ENCODE data around the gene GLOD5.

The GLOD5 gene

DNA sequence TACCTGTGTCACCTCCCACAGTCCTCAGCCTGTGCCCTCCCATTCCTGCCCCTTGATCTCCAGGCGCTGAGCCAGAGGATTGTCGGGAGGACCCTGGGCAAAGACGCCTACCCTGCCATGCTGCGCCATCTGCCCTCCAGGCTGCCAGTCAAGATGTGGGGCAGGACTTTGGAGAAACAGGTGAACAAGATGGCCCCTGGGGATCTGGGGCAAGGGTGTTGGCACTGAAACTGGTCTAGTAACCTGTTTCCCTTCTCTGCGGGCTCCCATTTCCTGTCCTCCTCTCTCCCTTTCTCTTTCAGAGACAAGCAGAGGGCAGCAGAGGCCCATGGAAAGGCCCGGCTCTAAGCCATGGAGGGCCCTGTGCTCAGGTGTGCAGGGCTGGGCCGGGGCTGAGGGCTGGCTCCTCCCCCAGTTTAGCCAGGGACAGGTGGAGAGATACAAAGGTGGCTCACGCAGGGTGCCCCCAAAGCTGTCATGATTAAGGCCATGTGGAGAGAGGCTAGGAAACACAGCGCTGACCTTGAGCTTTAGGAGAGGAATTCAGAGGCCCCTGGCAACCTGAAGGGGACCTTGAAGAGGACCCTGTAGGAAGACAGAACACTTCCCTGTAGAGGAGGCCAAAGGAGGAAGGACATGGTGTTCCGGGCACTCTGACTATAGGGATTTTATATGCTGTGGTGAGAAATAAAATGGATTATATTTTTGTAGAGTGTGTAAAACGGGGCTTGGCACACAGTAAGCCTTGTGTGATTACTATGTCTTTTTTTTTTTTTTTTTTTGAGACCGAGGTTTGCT lies at the start of gene GLOD5:
Gene GLOD5, plus strand, starts transcription at position 74 of the 798 bp plus-strand sequence. Its CDS starts 44 bp downstream, at position 118.
- DNase-seq (ENCODE audit: low read depth in 2 of 2), result no peak

DNA sequence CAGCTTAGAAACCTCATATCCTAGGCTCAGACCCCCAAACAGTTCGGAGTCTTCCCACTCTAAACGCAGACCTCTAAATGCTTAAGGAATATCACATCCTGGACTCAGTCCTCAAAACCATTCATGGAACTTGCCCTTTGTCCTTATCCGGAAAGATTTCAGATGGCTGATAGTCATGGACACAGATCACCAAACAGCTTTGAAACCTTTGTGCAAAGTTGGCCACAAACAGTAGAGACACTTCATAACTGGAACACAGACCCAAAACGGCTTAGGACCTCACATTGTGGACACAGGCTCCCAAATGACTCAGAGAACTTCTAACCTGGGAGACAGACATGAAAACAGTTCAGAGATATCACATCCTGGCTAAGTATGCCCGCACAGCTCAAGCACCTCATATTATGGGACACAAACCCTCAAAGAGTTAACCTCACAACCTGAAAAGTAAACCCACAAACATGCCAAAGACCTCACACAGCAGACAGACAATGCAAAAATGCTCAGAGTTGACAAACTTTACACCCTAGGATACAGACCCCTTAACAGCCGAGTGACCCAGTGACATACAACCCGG lies 49.5 kb upstream of the GLOD5 start:
- no peak for DNase-seq (ENCODE audit: low read depth in 2 of 2)

DNA sequence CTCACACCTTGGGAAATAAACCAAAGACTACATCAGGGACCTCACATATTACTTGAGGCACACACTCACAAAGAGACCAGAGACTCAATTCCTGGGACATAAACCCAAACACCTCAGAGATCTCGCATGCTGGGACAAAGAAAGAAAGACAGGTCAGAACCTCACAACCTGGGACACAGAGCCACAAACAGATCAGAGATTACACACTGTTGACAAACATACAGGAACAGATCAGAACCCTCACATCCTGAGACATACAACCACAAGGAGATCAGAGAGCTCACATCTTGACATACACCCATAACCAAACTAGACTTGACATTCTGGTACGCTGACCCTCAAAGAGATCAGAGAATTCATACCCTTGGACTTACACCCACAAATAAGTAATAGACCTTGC lies 47.7 kb upstream of the GLOD5 start:
- DNase-seq (ENCODE audit: low read depth in 2 of 2), result no peak

DNA sequence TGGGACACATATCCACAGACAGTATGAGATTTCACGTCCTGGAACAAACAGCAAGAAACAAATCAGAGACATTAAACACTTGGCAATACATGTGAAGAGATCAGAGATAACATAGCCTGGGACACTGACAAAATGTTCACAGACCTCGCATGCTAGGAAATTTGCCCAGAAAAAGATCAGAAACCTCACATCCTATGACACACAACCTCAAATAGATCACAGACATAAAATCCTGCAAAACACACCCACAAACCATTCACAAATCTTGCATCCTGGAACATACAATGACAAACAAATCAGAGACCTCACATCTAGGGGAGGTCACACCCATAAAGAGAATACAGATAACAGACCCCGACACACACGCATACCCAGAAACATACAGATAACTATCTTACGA lies 47.0 kb upstream of the GLOD5 start:
- DNase-seq (ENCODE audit: low read depth in 2 of 2), result no peak

DNA sequence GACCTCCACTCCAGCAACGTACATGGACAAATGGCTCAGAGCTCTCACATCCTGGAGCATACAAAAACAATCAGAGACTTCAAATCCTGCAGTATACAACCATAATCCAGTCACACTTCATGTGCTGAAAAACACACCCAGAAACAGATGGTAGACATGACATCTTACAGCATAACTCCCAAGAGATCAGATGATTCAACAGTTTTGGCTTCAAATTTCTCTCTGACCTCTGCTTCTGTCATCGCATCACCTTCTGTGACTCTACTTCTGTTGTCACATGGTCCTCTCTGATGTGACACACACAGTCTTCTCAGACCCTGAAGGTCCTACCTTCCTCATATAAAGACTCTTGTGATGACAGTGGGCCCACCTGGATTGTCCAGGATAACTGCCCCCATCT lies 46.5 kb upstream of the GLOD5 start:
- DNase-seq (ENCODE audit: low read depth in 2 of 2), result peak in 1 of 2 experiments; percentile 8

DNA sequence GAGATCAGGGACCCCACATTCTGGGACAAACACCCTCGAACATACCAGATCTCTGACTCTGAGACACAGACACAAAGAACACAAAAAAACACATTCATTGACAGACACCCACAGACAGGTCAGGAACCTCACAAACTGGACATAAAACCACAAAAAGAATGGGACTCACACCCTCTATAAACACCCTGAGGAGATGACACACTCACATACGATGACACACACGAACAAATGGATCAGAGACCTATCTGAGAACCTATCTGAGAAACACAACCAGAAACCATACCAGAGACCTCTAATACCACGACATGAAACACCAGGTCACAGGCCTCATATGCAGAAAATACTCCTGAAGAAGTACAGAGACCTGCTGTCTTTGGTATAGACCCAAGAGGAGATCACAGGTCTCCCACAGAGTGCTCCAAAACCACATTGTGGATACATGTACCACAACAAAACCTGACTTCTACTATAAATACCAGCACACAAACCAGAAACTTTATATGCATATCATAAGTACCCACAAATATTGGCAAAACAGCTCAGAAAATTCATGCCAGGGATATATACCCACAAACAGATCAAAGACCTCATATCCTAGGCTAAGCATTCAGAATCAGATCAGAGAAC lies 45.6 kb upstream of the GLOD5 start:
- no peak for DNase-seq (ENCODE audit: low read depth in 2 of 2)

DNA sequence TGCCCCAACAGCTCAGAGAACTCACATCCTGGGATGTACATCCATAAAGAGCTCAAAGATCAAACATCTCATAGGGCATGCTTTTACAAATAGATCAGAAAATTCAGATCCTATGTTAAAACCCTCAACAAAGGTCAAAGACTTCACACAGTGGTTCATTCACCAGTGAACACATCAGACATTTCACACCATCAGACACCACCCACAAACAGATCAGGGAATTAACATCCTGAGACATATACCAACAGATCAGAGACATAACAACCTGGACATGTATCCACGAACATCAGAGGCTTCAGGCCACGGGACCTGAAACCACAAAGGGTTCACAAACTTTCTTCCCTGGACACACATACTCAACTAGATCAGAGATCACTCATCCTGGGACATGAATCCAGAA lies 41.6 kb upstream of the GLOD5 start:
- no peak for DNase-seq (ENCODE audit: low read depth in 2 of 2)

DNA sequence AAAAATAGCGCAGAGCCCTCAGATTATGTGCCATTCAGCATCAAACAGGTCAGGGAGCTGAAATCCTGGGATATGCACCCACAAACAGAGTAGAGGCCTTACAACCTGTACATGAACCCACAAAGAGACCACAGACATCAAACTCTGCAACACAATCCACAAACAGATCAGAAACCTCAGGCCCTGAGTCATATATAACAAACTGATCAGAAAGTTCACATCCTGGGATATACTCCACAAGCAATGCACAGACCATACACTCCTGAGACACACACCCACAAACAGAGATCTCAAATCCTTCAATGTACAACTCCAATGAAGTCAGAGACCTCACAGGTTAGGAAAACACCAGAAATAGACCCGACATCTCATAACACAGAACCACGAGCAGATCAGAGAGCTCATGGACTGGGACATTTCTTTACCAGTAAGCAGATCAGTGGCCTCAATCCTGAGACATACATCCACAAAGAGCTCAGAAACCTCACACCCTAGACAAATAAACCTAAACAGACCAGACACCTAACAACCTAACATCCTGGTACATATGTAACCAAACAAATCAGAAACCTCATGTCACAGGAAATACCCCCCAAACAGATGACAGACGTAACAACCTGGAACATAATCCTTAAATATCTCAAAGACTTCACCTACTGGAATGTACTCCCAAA lies 40.8 kb upstream of the GLOD5 start:
- no peak for DNase-seq (ENCODE audit: low read depth in 2 of 2)

DNA sequence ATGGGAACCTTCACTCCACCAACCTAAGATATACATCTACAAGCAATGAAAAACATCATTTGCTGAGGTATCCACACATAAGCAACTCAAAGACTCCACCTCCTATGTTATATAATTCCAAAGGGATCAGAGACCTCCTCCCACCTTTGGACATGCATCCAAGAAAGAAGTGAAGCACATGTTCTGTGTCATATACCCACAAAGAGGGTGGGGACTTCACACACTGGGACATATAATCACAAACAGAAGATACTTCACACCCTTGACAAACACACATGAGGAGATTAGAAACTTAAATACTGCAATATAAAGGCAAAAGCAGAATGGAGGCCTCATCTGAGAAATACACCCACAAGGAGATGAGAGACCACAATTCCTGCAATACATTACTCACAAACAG lies 39.6 kb upstream of the GLOD5 start:
- DNase-seq (ENCODE audit: low read depth in 2 of 2), result no peak

DNA sequence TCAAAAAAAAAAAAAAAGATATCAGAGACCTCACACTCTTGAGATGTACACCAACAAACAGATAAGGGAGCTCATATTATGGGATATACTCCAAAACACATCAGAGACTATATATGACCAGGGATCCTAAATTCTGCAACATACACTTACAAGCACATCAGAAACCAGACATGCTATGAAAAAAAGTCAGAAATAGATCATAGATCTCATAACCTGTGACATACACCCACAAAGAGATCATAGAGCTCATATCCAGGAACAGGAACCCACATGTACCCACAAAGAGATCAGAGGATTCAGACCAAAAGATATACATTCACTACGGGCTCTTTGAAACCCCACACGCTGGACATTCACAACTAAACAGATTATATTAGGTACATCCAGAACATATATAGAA lies 35.0 kb upstream of the GLOD5 start:
- no peak for DNase-seq (ENCODE audit: low read depth in 2 of 2)

DNA sequence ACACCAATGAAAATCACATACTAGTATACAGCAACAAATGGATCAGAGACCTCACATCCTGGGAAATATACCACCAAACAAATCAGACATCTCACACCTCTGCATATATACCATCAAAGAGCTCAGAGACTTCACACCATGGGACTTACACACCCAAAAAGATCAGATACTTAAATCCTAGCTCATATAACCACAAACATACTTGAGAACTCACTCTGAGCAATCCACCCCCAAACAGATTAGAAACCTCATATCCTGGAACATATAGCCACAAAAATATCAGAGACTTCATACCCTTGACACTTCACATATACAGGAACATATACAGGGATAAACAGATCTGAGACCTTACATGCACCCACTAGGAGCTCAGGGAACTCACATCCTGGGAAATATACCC lies 32.9 kb upstream of the GLOD5 start:
- no peak for DNase-seq (ENCODE audit: low read depth in 2 of 2)

DNA sequence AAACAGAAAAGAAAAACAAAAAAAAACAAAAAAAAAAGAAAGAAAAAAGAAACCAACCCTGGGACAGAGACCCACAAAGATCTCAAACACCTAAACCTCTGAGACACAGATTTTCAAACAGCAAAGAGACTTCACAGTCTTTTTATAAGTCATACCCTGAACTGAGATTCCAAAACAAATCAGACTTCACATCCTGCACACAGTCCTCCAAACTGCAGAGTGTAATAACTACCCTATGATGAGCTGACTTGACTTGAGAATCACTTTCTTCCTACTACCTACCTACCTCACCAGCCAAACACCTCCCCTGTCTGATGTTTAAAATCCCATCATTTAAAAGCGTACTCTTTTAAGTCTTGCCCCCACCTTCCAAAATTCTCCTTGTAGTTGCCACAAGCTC lies 25.2 kb upstream of the GLOD5 start:
- DNase-seq (ENCODE audit: low read depth in 2 of 2), result no peak

DNA sequence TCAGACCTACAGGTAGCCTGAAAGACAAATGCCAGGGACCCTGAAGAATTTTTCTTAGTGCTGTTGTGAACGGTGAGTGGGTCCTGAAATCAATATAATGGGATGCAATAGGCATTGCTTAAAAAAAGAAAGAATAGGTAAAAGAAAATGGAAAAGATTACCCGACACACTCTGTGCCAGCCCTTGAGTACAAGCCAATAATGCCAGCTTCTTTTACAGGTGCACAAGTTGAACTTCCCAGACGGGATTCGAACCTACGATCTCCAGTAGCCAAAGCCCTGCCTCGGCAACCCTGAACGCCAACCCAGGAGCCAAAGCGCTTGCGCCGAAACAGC lies 24.7 kb upstream of the GLOD5 start:
- no peak for DNase-seq (ENCODE audit: low read depth in 2 of 2)

DNA sequence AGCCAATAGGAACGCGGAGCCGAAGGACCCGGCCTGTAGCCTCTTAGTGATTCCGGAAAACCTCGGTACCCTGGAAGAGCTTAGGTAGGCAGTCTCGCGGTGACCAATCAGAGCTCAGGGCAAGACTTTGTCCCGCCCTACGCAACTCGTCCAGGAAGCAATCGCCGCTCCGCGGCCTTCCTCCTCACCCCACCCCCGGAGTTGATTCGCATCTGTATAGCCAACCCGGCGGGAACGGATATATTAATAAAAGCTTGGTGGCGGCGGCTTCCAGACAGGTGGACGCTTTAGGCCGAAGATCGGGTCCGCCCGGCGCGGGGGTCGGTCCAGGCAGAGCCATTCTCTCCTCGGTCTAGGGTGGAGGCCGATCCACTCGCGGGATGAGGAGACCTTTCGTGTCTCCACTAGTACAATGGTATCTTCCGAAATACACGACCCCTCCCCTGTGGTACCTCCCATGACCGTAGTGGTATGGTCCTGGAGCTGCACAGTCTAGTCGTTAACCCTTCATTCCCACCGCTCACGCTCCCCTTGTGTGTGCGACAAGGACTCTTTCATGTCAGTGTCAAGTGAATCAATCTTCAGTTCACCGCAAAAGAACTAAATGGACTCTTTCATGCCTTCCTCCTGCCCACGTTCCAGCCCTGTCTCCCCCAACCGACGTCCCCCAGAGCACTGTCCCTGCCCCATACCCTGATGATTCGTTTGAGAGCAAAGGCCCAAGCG lies 24.2 kb upstream of the GLOD5 start:
- peak; percentile 93 to 94 for DNase-seq (ENCODE audit: low read depth in 2 of 2)

DNA sequence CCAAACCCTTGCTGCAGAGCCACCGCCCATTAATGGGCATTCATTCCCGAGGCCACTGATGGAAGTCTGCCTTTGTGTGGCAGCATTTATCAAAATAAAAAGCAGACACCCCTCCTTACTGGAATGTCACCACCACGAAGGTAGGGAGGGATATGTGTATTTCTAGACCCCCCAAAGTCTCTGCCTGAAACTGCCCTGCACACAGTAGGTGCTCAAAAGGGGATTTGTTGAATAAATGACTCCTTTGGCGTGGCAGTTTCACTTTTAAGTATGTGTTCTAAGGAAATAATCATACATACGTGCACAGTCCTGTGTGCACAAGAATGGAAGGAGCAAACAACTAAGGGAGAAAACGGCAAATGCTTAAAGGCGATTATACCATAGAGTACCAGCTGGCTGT lies 23.6 kb upstream of the GLOD5 start:
- no peak for DNase-seq (ENCODE audit: low read depth in 2 of 2)

DNA sequence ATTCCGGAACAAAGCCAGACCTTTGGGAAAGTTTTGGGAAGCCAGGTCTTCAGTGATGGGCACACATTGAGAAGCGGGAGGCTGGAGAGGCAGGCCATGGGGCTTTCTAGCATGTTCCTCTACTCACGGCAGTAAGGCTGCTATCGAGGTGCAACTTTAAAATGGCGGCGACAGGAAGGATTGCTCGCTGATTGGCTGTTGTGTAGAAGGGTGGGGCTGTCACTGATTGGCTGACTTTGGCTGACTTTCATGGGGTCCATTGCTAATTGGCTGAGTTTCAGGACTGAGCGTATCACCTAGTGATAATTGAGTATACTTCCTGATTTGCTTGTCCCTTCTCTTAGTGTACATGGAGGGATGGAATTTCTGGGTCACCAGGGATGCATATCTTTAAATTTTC lies 19.7 kb upstream of the GLOD5 start:
- DNase-seq (ENCODE audit: low read depth in 2 of 2), result no peak

DNA sequence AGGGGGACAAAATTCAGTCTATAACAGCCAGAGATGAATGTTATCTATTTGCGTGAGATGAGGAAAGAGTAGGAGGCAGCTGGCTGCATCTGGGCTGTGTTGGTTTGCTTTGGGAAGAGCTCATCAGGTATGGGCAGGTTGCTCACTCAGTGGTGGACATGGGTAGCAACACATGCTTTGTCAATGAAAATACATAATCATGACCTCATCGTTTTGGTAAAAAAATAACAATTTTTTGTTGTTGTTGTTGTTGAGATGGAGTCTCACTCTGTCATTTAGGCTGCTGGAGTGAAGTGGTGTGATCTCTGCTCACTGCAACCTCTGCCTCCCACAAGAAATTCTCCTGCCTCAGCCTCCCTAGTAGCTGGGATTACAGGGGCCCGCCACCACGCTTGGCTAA lies 16.3 kb upstream of the GLOD5 start:
- DNase-seq (ENCODE audit: low read depth in 2 of 2), result no peak

DNA sequence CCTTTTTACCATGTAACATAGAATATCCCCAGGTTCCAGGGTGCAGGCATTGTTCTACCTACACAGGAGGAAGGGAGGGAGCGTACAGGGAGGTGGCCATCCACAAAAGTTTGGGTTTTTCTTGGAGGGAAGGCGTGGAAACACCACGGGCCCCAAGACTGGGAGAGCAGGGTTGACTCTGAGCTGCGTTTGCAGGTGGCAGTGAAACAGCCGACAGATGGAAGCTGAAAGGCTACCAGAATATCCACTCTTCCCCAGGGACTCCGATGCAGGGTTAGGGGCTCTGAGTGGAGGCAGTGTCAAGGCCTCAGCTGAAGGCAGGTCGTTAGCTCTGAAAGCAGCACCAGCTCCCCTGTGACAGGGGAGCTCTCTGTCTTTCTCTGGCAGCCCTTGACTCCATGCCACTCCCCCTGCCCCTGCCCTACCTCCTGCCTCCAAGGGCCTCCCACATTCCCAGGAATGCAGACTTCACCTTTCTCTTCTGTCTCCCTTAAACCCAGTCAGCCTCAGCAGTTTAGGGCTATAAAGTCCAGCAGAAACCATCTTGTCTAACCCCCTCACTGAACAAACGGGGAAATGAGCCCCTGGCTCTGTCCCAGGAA lies 14.0 kb upstream of the GLOD5 start:
- no peak for DNase-seq (ENCODE audit: low read depth in 2 of 2)

DNA sequence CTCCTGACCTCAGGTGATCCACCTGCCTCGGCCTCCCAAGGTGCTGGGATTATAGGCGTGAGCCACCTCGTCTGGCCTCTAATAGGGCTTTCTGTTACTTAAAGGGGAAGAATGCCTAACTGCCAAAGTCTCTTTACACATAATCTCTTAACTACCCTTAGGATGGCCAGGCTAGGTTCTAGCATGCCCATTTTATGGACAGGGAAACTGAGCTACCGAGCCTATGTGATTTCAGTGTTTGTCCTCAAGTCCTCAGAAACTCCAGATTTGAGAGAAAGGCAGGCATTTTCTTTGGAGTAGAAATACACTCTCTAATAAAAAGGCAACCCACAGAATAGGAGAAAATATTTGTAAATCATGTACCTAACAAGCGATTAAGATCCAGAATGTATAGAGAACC lies 12.4 kb upstream of the GLOD5 start:
- DNase-seq (ENCODE audit: low read depth in 2 of 2), result no peak

DNA sequence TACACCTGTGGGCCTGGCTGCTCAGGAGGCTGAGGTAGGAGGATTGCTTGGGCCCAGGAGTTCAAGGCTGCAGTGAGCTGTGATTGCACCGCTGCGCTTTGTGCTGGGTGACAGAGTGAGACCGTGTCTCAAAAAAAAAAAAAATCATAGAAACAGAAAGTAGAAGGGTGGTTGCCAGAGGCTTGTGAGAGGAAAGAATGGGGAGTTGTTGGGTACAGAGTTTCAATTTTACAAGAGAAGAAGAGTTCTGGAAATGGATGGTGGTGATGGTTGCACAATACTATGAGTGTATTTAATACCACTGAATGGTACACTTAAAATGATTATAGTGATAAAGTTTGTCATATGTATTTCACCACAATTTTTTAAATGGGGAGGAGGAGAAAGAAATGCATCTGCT lies 10.2 kb upstream of the GLOD5 start:
- DNase-seq (ENCODE audit: low read depth in 2 of 2), result no peak

DNA sequence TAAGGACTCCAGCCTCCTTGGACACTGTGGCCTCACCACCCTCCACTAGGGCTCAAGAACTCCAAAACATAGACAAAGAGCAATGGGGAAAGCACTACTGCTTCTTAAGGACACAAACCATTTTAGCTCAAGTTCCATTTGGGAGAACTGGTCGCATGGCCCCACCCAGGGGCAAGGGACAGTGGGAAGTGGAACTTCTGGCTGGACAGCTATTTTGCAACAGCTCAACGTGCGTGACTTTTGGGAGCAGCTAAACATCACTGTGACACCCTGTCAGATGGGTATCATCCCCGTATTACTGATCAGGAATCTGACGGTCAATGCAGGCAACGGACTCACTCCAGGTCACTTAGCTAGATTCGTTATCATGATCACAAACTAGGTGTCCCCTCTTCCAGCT lies 9.0 kb upstream of the GLOD5 start:
- DNase-seq (ENCODE audit: low read depth in 2 of 2), result no peak

DNA sequence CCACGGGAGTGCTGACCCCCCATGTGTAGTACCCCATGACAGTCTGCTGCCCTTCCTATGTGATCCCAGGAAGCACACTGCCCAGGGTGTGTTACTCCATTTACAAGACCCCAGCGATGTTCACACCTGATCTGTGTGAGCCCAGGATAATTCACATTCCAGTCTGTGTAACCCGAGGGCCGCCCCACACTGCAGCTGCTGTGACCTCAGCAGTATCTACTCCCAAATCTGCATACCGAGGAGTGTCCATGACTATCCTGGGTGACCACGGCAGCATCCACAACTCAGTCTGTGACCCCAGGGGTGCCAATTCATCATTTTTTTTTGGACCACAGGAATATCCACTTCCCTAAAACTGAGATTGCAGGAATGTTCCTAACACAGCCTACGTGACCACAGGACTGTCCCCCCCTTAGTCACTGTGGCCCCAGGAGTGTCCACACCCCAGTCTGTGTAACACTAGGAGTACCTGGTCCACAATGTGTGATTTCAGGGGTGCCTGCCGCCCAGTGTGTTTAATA lies 7.8 kb upstream of the GLOD5 start:
- DNase-seq (ENCODE audit: low read depth in 2 of 2), result no peak
